ENCODE data around the gene PTGIR.

Gene PTGIR

DNA sequence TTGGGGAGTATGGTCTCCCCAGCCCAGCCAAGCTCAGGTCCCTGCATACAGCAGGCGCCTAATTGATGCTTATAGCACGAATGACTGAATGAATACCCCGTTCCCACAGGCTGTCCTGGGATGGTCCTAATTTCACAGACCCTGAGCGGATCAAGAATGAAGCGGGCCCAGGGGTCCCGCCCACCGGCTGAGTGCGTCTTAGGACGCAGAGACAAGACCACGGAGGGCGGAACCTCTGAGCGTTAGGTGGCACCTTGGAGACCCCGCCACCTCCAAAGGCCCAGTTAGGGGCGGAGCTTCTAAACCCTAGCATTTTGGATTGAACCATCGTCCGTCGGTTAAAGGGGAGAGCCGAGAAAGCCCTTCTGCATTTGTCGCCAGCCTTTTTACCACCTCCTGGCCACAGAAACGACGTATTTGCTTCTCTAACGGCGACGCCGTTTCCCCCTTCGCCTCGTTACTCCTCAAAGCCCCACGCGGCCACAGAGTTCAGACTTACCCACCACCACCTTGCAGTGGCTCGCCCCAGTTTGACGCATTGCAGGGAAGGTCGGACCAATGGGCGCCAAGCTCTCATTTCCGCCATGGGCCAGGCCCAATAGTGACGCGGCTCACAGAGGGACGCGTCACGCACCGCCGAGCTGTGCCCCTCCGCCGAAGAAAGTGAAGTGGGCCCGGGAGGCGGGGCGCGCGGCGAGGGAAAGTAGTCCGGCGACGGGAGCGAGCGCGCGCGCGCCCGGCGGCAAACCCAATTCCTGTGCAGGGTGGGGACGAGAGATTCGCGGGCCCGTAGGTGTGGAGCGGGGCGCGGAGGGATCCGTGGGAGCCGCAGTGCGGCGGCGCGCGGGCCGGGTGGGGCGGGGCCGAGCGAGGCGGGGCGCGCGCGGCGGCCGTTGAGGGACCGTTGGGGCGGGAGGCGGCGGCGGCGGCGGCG lies 24.2 kb downstream of the PTGIR start:
- peak; percentile 59 for TF ChIP-seq MYC (IDR thresholded peaks at IDR 0.05; ENCODE audit: low read depth, low read length)
- TF ChIP-seq, protein P1, sequence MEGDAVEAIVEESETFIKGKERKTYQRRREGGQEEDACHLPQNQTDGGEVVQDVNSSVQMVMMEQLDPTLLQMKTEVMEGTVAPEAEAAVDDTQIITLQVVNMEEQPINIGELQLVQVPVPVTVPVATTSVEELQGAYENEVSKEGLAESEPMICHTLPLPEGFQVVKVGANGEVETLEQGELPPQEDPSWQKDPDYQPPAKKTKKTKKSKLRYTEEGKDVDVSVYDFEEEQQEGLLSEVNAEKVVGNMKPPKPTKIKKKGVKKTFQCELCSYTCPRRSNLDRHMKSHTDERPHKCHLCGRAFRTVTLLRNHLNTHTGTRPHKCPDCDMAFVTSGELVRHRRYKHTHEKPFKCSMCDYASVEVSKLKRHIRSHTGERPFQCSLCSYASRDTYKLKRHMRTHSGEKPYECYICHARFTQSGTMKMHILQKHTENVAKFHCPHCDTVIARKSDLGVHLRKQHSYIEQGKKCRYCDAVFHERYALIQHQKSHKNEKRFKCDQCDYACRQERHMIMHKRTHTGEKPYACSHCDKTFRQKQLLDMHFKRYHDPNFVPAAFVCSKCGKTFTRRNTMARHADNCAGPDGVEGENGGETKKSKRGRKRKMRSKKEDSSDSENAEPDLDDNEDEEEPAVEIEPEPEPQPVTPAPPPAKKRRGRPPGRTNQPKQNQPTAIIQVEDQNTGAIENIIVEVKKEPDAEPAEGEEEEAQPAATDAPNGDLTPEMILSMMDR (IDR thresholded peaks at IDR 0.05; ENCODE audit: low read depth, low read length): no peak
- peak; percentile 44 for TF ChIP-seq MAX (IDR thresholded peaks at IDR 0.05; ENCODE audit: low read depth, low read length)
- peak; percentile 96 for TF ChIP-seq POLR2A (IDR thresholded peaks at IDR 0.05; ENCODE audit: extremely low read depth, insufficient read length)
- peak overlapping the region; percentile 79 for H3K4me3 ChIP-seq (ENCODE audit: low read depth, low read length)
- DNase-seq (ENCODE audit: low read depth): peak; percentile 100

- no peak for DNase-seq (ENCODE audit: low read depth)
- H3K4me3 ChIP-seq (ENCODE audit: low read depth, low read length): peak overlapping the region; percentile 79
- no peak for TF ChIP-seq MAX (IDR thresholded peaks at IDR 0.05; ENCODE audit: low read depth, low read length)
- TF ChIP-seq, protein P1 (IDR thresholded peaks at IDR 0.05; ENCODE audit: low read depth, low read length): no peak
Measured at GRCh38 chr19:46599716-46600373, 25.0 kb downstream of the PTGIR start.

- DNase-seq (ENCODE audit: low read depth): no peak
- H3K4me3 ChIP-seq (ENCODE audit: low read depth, low read length): no peak overlapping the region
- TF ChIP-seq POLR2A (IDR thresholded peaks at IDR 0.05; ENCODE audit: extremely low read depth, insufficient read length) (no peak), MYC (IDR thresholded peaks at IDR 0.05; ENCODE audit: low read depth, low read length) (no peak), MAX (IDR thresholded peaks at IDR 0.05; ENCODE audit: low read depth, low read length) (no peak)
- TF ChIP-seq, protein P1 (IDR thresholded peaks at IDR 0.05; ENCODE audit: low read depth, low read length): no peak
Measured at GRCh38 chr19:46598372-46598917, 26.4 kb downstream of the PTGIR start.

DNA sequence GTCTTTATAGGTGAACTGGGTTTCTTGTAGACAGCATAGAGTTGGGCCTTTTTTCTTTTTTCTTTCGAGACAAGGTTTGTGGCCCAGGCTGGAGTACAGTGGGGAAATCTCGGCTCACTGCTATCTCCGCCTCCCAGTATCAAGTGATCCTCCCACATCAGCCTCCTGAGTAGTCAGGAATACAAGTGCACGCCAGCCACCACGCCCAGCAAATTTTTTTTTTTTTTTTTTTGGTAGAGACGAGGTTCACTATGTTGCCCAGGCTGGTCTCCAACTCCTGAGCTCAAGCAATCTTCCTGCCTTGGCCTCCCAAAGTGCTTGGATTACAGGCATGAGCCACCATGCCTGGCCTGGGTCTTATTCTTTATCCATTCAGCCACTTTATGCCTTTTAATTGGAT lies 28.9 kb downstream of the PTGIR start:
- H3K4me3 ChIP-seq (ENCODE audit: low read depth, low read length): no peak overlapping the region
- no peak for DNase-seq (ENCODE audit: low read depth)
- no peak for TF ChIP-seq POLR2A (IDR thresholded peaks at IDR 0.05; ENCODE audit: extremely low read depth, insufficient read length)
- TF ChIP-seq MYC (IDR thresholded peaks at IDR 0.05; ENCODE audit: low read depth, low read length): no peak
- TF ChIP-seq, protein P1 (IDR thresholded peaks at IDR 0.05; ENCODE audit: low read depth, low read length): no peak
- TF ChIP-seq MAX (IDR thresholded peaks at IDR 0.05; ENCODE audit: low read depth, low read length): no peak

DNA sequence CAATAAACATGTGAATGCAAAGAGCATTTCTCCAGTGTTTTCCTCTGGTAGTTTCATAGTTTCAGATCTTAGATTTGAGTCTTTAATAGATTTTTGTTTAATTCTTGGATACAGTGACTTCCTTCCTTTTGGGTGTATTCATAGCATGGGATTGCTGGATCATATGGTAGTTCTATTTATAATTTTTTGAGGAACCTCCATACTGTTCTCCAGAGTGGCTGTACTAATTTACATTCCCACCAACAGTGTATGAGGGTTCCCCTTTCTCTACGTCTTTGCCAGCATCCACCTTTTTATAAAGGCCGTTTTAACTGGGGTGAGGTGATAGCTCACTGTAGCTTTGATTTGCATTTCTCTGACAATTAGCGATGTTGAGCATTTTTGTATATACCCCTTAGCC lies 33.0 kb downstream of the PTGIR start:
- no peak for DNase-seq (ENCODE audit: low read depth)
- TF ChIP-seq MYC (IDR thresholded peaks at IDR 0.05; ENCODE audit: low read depth, low read length) (no peak), POLR2A (IDR thresholded peaks at IDR 0.05; ENCODE audit: extremely low read depth, insufficient read length) (no peak), MAX (IDR thresholded peaks at IDR 0.05; ENCODE audit: low read depth, low read length) (no peak)
- TF ChIP-seq, protein P1 (IDR thresholded peaks at IDR 0.05; ENCODE audit: low read depth, low read length): no peak
- no peak overlapping the region for H3K4me3 ChIP-seq (ENCODE audit: low read depth, low read length)

Measured in NB4 (cell line).